HG03378 (cell line): ENCODE measurements around the gene RTTN.
"Not testable (repeated sequence)": the region's sequence is repeated elsewhere in the genome, so short reads cannot be mapped to it uniquely, and the experiment has no call there.

Source experiments
- ATAC-seq: cut with Tn5 transposase; IDR thresholded peaks from one replicate; pipeline ENCODE4 v1.9.1; 2021; ENCODE audit warnings: mild to moderate bottlenecking, moderate library complexity; ENCODE audit not compliant: unreplicated experiment

The RTTN gene, protein sequence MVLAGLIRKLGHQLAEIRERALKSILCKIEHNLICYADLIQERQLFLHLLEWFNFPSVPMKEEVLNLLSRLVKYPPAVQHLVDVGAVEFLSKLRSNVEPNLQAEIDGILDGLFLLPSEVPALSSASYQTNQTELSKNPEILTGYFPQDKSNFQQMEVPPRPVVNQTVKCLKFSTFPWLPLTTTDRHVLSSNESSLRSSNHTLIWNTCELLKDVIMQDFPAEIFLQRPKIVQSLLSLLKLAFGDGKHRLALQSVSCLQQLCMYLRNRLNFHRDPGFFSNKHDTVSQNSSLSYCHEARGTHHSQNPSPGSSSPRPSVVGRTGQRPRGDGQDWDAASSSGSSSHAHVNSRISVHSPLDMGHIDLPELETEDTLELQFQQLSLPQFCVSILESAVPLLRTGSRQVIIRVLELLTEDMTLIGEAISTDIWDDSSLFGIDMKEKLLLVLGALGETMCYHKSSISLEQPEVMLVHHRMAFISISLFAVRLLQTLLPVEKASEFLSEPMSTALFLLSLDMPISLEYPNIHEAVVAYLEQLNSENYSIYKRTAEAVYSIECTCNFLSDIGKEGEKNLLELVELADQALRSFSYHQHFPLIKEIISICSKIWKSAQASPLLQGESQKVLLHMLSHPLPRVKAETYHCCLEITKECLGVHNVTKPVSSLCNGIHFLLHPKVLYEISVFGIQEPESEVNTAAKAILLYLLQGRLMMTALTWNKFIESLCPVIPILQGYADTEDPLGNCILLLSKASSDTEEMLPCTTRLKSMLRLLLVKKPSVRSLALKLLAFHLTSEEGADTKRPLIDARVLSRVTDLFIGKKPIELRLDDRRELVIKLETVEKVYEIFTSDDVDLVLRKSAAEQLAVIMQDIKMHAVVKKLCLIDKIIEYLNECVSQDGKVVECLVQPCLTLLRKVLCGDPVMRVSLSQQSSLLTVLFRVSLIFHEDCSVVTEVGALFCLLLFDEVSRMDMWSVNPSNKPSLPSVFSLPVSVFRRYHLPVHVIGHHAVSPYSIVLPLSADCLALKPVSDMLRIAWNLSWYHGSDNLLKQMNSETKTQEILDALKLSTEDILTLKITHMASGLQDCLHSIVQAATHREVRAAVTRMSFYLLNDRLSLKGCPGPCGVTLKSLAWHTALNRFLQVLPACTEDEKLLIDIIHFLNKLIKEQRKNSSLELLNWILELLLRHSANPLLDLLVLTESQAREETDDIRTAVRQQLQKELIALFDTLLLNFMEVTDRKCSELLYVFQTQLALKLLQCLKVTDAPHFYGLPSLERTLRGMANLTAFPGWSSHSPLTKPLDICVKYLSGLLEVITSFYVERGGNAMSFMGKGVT (N-terminal part only)

GRCh38 chr18:70205421-70206397, at the start of gene RTTN:
Gene RTTN, minus strand, starts transcription at chr18:70205687. Its CDS starts 29 bp downstream, at chr18:70205658.
- peak; percentile 92 for ATAC-seq

- no peak for ATAC-seq
Measured at GRCh38 chr18:70250781-70251180, 45.3 kb upstream of the RTTN start.

GRCh38 chr18:70249861-70250260, 44.4 kb upstream of the RTTN start:
- ATAC-seq = not testable (repeated sequence)

DNA sequence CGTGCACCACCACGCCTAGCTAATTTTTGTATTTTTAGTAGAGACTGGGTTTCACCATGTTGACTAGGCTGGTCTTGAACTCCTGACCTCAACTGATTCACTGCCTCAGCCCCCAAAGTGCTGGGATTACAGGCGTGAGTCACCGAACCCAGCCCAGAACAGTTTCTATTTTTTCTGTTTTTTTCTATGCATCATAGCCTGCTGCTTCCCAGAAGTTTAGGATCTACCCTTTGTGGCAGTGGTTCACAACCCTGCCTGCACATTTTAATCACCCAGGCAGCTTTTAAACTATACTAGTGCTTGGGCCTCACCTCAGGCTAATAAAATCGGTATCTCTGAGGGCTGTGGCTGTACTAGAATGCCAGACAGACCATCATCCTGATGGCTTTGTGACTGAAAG, 43.6 kb upstream of the RTTN start:
- ATAC-seq = no peak

DNA sequence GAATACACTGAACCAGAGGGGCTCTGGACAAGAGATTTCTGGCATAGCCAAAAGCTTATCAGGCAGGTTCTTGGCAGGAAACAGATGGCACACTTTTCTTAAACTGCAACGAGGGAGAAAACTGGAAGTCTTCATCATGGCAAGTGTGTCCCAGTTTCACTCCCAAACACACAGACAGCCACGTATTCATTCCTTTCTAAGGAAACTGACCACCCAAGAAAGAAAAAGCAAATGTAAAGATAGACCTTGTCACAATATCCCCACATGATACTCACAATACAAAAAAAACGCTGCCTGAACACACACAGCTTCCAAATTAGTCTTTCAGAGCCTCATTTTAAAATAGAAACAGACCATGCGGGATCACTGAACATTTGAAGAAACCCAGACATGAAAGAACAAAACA, 40.6 kb upstream of the RTTN start:
- no peak for ATAC-seq

DNA sequence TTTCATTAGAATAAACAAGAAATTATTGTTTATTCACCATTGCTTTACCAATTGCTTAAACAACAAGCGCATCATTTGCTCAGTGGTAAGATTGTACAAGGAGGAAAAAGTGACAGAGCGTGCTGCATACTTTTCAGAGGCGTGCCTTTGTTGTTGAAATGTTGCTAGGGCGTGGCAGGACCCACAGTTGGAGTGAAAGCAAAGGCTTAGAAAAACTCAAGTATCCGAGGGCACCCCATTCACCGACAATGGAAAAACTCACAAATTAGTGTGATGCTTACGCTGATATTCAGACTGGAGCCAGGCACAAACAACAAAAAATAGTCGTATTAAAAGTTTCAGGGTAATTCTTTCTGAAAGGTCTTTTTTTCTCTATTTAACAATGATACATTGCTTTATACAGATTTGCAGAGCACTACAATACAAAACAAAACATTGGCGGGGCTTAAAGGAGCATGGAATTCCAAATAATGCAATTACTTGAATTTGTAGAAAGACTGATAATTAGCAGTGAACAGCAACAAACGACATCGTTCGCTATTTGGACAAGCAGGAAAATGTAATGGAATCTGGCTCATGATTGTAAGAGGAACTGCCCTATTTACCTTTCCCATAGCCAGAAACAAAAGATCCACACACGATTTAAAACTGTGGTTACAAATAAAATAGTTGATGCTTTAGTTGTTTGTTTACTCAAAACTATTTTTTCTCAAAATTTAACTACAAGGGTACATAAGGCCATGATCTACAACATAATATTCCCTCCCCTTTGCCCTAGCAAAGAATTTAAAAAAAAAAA, 37.8 kb upstream of the RTTN start:
- ATAC-seq = no peak

GRCh38 chr18:70236921-70237320, 31.4 kb upstream of the RTTN start:
- not testable (repeated sequence) for ATAC-seq

DNA sequence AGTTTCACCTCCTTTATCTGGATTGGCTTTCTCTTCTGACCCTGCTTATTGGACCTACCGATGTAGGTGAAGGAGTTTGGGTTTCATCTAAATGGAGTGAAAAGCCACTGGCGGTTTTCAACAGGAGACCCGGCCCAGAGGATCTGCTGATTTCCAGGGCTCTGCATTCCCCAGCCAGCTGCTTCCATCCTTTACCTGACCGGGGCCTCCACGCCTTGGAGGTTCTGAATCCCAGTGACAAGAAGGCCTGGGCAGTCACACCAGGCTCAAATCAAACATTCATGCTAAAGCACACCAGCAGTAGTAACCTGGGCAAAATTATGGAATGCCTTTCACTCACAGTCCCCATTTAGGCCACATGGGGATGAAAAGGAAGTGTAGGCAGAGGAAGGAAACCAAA, 30.0 kb upstream of the RTTN start:
- no peak for ATAC-seq

- ATAC-seq = no peak
Measured at GRCh38 chr18:70234667-70235459, 29.4 kb upstream of the RTTN start.

- no peak for ATAC-seq
Measured at GRCh38 chr18:70233974-70234373, 28.5 kb upstream of the RTTN start.

- no peak for ATAC-seq
Measured at GRCh38 chr18:70232261-70232660, 26.8 kb upstream of the RTTN start.

DNA sequence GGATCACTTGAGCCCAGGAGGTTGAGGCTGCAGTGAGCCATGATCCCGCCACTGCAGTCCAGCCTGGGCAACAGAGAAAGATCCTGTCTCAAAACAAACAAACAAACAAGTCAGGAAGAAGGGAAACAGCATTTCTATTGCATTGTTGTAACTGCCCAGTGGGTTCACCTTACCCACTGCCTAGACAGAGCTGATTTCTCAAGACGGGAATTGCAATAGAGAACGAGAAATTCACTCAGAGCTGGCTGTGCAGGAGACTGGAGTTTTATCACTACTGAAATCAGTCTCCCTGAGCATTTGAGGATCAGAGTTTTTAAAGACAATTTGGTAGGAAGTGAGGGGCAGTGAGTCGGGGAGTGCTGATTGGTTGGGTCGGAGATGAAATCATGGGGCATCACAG, 24.2 kb upstream of the RTTN start:
- no peak for ATAC-seq

DNA sequence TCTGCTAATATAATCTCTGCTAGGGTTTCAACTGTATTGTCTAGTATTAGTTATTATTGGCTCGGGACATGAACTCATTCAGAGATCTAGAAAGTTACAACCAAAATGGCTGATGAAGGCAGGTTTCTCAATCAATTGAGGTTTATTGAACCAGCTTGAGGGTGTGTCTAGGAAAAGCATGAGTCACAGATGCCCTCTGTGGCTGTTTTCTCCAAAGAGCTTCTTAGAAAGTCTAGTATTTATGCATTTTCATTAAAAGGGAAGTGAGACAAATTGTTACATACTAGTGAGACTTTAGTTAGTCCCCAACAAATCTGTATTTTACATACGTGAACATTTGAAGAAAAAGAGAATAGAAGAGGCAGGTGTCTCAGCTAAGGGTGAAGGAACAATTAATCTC, 23.0 kb upstream of the RTTN start:
- ATAC-seq = no peak

DNA sequence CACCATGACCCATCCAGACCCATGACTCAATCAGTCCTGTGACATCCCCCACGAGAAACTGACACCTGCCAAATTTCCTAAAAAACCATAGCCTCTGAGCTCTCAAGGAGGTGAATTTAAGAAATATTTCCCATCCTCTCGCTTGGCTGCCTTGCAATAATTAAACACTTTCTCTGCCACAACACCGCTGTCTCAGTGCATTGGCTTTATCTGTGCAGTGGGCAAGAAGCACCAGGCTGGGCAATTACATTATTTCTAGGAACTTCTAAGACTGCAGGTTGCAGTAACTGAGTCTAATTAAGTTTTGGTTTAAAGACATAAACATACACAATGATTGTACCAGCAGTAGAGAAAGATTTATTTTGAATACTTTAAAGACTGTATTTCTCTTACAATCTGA, 22.0 kb upstream of the RTTN start:
- ATAC-seq = no peak

GRCh38 chr18:70221915-70222278, 16.4 kb upstream of the RTTN start:
- ATAC-seq = no peak

- no peak for ATAC-seq
Measured at GRCh38 chr18:70221156-70221914, 15.8 kb upstream of the RTTN start.

- ATAC-seq = no peak
Measured at GRCh38 chr18:70220628-70221027, 15.1 kb upstream of the RTTN start.

DNA sequence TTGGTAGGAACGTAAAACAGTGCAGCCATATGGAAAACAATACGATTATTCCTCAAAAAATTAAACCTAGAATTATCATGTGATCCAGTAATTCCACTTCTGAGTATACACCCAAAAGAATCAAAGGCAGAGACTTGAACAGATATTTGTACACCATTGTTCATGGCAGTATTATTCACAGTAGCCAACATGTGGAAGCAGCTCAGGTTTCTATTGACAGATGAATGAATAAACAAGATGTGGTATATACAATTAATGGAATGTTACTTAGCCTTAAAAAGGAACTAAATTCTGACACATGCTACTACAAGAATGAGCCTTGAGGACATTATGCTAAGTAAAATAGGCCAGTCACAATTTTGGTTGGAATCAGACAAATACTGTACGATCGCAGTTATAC, 14.2 kb upstream of the RTTN start:
- ATAC-seq = no peak
